Measurements from ENCODE around the gene CORO7.

The CORO7 gene

DNA sequence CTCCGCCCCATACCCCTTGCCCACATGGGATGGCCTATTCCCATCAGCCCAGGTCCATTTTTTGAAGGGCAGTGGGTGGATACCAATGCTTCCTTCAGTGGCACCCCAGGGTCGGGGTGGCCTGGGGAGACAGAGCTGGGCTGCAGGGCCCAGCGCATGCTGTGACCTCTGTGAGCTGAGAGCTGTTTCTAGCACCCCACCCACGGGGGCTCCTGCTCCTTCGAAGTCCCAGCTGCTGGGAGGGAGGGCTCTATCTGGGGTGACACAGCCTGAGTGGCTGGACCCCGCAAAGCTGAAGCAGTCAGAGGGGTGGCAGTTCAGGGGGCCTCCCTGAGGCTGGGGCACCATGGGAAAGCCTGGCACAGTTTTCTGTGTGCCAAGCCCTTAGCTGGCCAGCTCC, 76.0 kb downstream of the CORO7 start:
- no peak overlapping the region for H3K27ac ChIP-seq
- no peak for DNase-seq (ENCODE audit: low read depth, low spot score)
- H3K4me3 ChIP-seq: no peak overlapping the region
- TF ChIP-seq EZH2 (IDR thresholded peaks at IDR 0.05): no peak
- TF ChIP-seq FOXP2 (optimal IDR thresholded peaks at IDR 0.05; ENCODE audit: control extremely low read depth, extremely low read length, insufficient read depth): no peak
- no peak for TF ChIP-seq POLR2AphosphoS5 (IDR thresholded peaks at IDR 0.05; ENCODE audit: borderline replicate concordance, low read depth, low read length)
- no peak overlapping the region for H3K9ac ChIP-seq (ENCODE audit: insufficient read length)
- no peaks in the 10 kb centered on the region for H3K9me3 ChIP-seq (ENCODE audit: low read depth, low read length)
- peaks cover 7% of the 10 kb centered on the region; the same call in 1 of the 2 replicates for H3K36me3 ChIP-seq (ENCODE audit: insufficient read depth, low read length)

DNA sequence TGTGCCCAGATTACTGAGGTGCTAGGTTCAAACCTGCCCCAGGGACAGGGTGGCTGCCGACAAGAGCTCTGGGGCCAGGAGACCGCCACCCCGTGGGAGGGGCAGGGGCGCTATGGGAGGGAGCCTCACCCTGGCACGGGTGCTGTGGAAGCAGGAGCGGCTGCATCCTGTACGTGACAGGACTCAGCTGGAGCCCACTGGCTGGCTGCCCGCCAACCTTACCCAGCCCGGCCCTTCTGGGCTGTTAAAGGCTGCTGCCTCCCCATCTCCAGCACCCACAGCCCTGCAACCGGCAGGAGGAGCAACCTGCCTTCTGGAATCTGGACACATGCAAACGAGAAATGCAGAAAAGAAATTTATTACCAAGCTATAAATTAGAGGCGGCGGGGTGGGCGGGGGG, 76.5 kb downstream of the CORO7 start:
- DNase-seq (ENCODE audit: low read depth, low spot score): no peak
- no peak overlapping the region for H3K4me3 ChIP-seq
- H3K27ac ChIP-seq: peak overlapping the region; percentile 34; the same call in 1 of the 2 replicates
- H3K36me3 ChIP-seq (ENCODE audit: insufficient read depth, low read length): peaks cover 7% of the 10 kb centered on the region; the same call in 1 of the 2 replicates
- no peaks in the 10 kb centered on the region for H3K9me3 ChIP-seq (ENCODE audit: low read depth, low read length)
- H3K9ac ChIP-seq (ENCODE audit: insufficient read length): no peak overlapping the region
- no peak for TF ChIP-seq FOXP2 (optimal IDR thresholded peaks at IDR 0.05; ENCODE audit: control extremely low read depth, extremely low read length, insufficient read depth)
- TF ChIP-seq POLR2AphosphoS5 (IDR thresholded peaks at IDR 0.05; ENCODE audit: borderline replicate concordance, low read depth, low read length): no peak
- no peak for TF ChIP-seq EZH2 (IDR thresholded peaks at IDR 0.05)

DNA sequence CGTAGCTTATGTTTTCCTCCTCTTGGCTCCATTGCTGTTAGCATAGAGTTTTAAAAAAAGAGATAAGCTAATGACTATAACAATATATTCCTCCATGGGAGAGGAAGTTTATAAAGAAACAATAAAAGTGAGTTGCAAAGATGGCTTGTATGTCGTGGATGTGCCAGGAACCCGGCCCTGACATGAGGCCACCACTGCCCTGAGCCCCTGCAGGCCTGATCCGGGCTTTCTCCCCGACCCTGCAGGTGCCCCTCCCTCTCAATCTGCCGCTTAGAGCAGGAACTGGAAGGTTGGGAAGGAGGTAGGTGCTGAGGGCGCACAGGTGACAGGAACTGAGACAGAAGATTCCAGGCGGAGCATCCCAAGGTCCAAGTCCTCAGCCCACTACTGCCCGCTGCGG, 76.9 kb downstream of the CORO7 start:
- no peak for TF ChIP-seq FOXP2 (optimal IDR thresholded peaks at IDR 0.05; ENCODE audit: control extremely low read depth, extremely low read length, insufficient read depth)
- no peak for TF ChIP-seq EZH2 (IDR thresholded peaks at IDR 0.05)
- no peak for TF ChIP-seq POLR2AphosphoS5 (IDR thresholded peaks at IDR 0.05; ENCODE audit: borderline replicate concordance, low read depth, low read length)
- DNase-seq (ENCODE audit: low read depth, low spot score): no peak
- no peaks in the 10 kb centered on the region for H3K9me3 ChIP-seq (ENCODE audit: low read depth, low read length)
- H3K27ac ChIP-seq: peak overlapping the region; percentile 34
- peaks cover 7% of the 10 kb centered on the region; the same call in 1 of the 2 replicates for H3K36me3 ChIP-seq (ENCODE audit: insufficient read depth, low read length)
- no peak overlapping the region for H3K9ac ChIP-seq (ENCODE audit: insufficient read length)
- H3K4me3 ChIP-seq: no peak overlapping the region

DNA sequence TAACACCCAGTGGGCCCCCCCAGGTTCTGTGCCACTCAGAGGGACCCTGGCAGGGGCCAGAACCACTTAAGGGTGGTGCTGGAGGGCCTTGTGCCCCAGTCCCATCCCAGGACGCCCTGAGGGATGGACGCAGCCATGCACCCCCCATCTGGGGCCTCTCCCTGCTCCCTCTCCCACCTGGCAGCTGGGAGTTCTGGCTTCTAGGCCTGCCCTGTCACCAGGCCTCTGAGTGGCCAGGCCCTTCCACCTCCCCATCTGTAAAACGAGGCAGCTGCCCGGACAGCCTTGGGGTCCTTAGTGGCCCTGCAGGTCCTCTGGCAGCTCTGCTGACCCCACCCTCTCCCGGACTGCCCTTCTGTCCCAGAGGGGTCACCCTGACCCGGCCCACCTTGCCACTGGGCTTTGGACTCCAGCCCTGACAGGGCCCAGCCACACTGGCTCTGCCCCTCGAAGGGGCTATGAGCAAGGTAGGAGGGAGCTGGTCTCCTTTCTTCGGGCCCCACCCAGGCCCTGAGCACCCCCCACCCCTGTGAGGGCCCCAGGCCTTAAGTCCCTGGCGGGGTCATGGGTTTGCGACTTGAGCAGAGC, 77.6 kb downstream of the CORO7 start:
- DNase-seq (ENCODE audit: low read depth, low spot score): no peak
- no peak for TF ChIP-seq FOXP2 (optimal IDR thresholded peaks at IDR 0.05; ENCODE audit: control extremely low read depth, extremely low read length, insufficient read depth)
- TF ChIP-seq POLR2AphosphoS5 (IDR thresholded peaks at IDR 0.05; ENCODE audit: borderline replicate concordance, low read depth, low read length): peak; percentile 47; the same call in 1 of the 2 replicates
- peaks cover 7% of the 10 kb centered on the region; the same call in 1 of the 2 replicates for H3K36me3 ChIP-seq (ENCODE audit: insufficient read depth, low read length)
- peak overlapping the region; percentile 34 for H3K27ac ChIP-seq
- no peaks in the 10 kb centered on the region for H3K9me3 ChIP-seq (ENCODE audit: low read depth, low read length)
- H3K4me3 ChIP-seq: no peak overlapping the region
- H3K9ac ChIP-seq (ENCODE audit: insufficient read length): no peak overlapping the region

DNA sequence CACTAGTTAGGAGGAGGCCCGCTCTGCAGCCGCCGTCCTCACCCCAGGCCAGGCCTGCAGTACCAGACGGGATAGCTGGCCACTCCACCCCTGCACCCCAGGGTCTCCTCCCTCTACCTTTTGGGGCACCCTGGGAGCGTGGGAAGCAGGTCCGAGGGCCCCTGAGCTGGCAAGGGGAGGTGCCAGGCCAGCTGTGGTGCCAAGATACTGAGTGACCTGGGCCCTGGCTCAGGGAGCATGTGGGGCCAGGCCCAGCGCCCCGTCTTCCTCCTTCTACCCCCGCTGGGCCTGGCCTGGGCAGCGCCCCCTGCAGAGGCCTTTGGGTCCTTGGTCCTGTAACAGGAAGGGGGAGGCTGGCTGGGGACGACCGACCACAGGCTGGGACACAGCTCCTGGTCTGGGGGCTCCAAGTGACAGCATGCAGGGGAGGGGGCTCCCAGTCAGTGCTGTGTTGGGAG, 78.2 kb downstream of the CORO7 start:
- H3K9me3 ChIP-seq (ENCODE audit: low read depth, low read length): no peaks in the 10 kb centered on the region
- H3K27ac ChIP-seq: no peak overlapping the region
- H3K36me3 ChIP-seq (ENCODE audit: insufficient read depth, low read length): peaks cover 7% of the 10 kb centered on the region; the same call in 1 of the 2 replicates
- no peak overlapping the region for H3K4me3 ChIP-seq
- TF ChIP-seq FOXP2 (optimal IDR thresholded peaks at IDR 0.05; ENCODE audit: control extremely low read depth, extremely low read length, insufficient read depth) (no peak), EZH2 (IDR thresholded peaks at IDR 0.05) (no peak), POLR2AphosphoS5 (IDR thresholded peaks at IDR 0.05; ENCODE audit: borderline replicate concordance, low read depth, low read length) (no peak)
- H3K9ac ChIP-seq (ENCODE audit: insufficient read length): no peak overlapping the region
- DNase-seq (ENCODE audit: low read depth, low spot score): no peak

DNA sequence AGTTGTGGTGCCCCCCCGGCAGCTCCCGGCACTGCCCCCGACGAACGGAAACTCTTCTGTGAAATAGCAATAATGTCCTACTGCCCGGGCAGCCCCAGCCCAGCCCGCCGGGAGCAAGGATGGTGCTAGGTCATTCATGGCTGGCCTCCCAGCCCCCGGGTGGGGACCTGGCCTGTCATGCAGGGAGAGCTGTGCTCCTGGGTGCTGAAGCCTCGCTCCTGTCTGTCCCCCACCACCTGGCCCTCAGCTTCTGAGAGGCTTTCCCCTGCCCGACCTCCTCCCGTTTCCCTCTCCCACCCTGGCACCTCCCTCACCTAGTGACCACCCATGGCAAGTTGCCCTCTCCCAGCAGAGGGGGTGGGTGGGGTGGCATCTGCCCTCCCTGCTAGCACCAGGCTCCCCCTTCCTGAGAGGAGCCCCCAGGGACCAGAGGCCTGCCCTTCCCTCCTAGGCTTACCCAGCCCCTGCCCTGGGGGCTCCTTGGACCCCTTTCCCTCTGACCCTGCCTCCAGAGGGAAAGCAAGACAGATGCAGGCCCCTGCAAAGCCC, 78.8 kb downstream of the CORO7 start:
- Histone ChIP-seq H3K27ac (no peak overlapping the region), H3K4me3 (no peak overlapping the region), H3K9me3 (ENCODE audit: low read depth, low read length) (no peaks in the 10 kb centered on the region), H3K36me3 (ENCODE audit: insufficient read depth, low read length) (peaks cover 7% of the 10 kb centered on the region; the same call in 1 of the 2 replicates), H3K9ac (ENCODE audit: insufficient read length) (no peak overlapping the region)
- TF ChIP-seq POLR2AphosphoS5 (IDR thresholded peaks at IDR 0.05; ENCODE audit: borderline replicate concordance, low read depth, low read length) (0 out of 2 replicates have a peak, but pooled peaks have one; percentile 22), EZH2 (IDR thresholded peaks at IDR 0.05) (no peak), FOXP2 (optimal IDR thresholded peaks at IDR 0.05; ENCODE audit: control extremely low read depth, extremely low read length, insufficient read depth) (no peak)
- no peak for DNase-seq (ENCODE audit: low read depth, low spot score)

DNA sequence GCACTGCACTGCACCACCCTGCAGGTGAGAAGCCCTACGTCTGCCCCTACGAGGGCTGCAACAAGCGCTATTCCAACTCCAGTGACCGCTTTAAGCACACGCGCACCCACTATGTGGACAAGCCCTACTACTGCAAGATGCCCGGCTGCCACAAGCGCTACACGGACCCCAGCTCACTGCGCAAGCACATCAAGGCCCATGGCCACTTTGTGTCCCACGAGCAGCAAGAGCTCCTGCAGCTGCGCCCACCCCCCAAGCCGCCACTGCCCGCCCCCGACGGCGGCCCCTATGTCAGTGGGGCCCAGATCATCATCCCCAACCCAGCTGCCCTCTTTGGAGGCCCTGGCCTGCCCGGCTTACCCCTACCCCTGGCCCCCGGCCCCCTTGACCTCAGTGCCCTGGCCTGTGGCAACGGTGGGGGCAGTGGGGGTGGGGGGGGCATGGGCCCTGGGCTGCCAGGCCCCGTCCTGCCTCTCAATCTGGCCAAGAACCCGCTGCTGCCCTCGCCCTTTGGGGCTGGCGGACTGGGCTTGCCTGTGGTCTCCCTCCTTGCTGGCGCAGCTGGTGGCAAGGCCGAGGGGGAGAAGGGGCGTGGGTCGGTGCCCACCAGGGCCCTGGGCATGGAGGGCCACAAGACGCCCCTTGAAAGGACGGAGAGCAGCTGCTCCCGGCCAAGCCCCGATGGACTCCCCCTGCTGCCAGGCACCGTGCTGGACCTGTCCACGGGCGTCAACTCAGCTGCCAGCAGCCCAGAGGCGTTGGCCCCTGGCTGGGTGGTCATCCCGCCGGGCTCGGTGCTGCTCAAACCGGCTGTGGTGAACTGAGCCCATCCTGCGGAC, 79.5 kb downstream of the CORO7 start:
- no peak overlapping the region for H3K9ac ChIP-seq (ENCODE audit: insufficient read length)
- no peak overlapping the region for H3K27ac ChIP-seq
- H3K36me3 ChIP-seq (ENCODE audit: insufficient read depth, low read length): peaks cover 7% of the 10 kb centered on the region; the same call in 1 of the 2 replicates
- no peaks in the 10 kb centered on the region for H3K9me3 ChIP-seq (ENCODE audit: low read depth, low read length)
- TF ChIP-seq FOXP2 (optimal IDR thresholded peaks at IDR 0.05; ENCODE audit: control extremely low read depth, extremely low read length, insufficient read depth) (no peak), EZH2 (IDR thresholded peaks at IDR 0.05) (no peak), POLR2AphosphoS5 (IDR thresholded peaks at IDR 0.05; ENCODE audit: borderline replicate concordance, low read depth, low read length) (no peak)
- H3K4me3 ChIP-seq: no peak overlapping the region
- no peak for DNase-seq (ENCODE audit: low read depth, low spot score)

Data from SK-N-MC (cell line).